ENCODE data around the gene CPA1.

GRCh38 chr7:130371046-130371445 lies 9.2 kb upstream of the CPA1 start:
- TF ChIP-seq, protein P1, sequence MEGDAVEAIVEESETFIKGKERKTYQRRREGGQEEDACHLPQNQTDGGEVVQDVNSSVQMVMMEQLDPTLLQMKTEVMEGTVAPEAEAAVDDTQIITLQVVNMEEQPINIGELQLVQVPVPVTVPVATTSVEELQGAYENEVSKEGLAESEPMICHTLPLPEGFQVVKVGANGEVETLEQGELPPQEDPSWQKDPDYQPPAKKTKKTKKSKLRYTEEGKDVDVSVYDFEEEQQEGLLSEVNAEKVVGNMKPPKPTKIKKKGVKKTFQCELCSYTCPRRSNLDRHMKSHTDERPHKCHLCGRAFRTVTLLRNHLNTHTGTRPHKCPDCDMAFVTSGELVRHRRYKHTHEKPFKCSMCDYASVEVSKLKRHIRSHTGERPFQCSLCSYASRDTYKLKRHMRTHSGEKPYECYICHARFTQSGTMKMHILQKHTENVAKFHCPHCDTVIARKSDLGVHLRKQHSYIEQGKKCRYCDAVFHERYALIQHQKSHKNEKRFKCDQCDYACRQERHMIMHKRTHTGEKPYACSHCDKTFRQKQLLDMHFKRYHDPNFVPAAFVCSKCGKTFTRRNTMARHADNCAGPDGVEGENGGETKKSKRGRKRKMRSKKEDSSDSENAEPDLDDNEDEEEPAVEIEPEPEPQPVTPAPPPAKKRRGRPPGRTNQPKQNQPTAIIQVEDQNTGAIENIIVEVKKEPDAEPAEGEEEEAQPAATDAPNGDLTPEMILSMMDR (conservative IDR thresholded peaks at IDR 0.05) = no peak
- no peak for TF ChIP-seq EZH2 (IDR thresholded peaks at IDR 0.05; ENCODE audit: low read depth)

Data from PC-9 (cell line).